Activated T-cell treated with anti-CD3 and anti-CD28 coated beads, Interleukin-2, amount 50 U/mL, for 72 hours (primary cell): ENCODE measurements around the gene COX10. TPM values are rescaled to one million over a fixed set of nuclear protein-coding genes. Genes with fewer than 3 reads are reported as not detected.
"Not testable (repeated sequence)": the region's sequence is repeated elsewhere in the genome, so short reads cannot be mapped to it uniquely, and the experiment has no call there.

Experiments
- ATAC-seq, 2 donors: fragments of 150-1000 bp; cut with Tn5 transposase; replicated peaks in 1 of 2; 2 replicates each; pipeline ENCODE4 v1.10.0; 2021; ENCODE audit warnings: moderate library complexity in 2 of 2, mild to moderate bottlenecking in 1 of 2
- DNase-seq, 2 donors: peaks; one replicate each; pipeline ENCODE4 v3.0.0; 2021 to 2022; ENCODE audit warnings: mixed read lengths in 1 of 2
- H3K27ac Mint-ChIP-seq: one replicate; pipeline ENCODE4 v1.8.0; 2022; ENCODE audit warnings: mild to moderate bottlenecking, moderate library complexity, mixed read lengths
- H3K27me3 Mint-ChIP-seq: one replicate; pipeline ENCODE4 v1.8.0; 2022; ENCODE audit warnings: low read depth, mixed read lengths
- H3K36me3 Mint-ChIP-seq, 2 donors: one replicate each; pipeline ENCODE4 v1.8.0; 2022; ENCODE audit warnings: mixed read lengths in 2 of 2, mild to moderate bottlenecking in 1 of 2; ENCODE audit not compliant: insufficient read depth in 2 of 2
- H3K4me1 Mint-ChIP-seq: one replicate; pipeline ENCODE4 v1.8.0; 2022; ENCODE audit warnings: low read depth, mixed read lengths
- H3K4me3 Mint-ChIP-seq, 2 donors: one replicate each; pipeline ENCODE4 v1.8.0; 2022; ENCODE audit warnings: mild to moderate bottlenecking in 2 of 2, mixed read lengths in 2 of 2, moderate library complexity in 2 of 2
- H3K9me3 Mint-ChIP-seq, 2 donors: one replicate each; pipeline ENCODE4 v1.8.0; 2022; ENCODE audit warnings: mixed read lengths in 2 of 2
- total RNA-seq, 2 donors: library from RNA; stranded (reverse); gene quantifications; one replicate each; pipeline ENCODE4 v1.2.3, GENCODE V29; 2022

COX10 gene
- total RNA-seq, 2 donors from 2014 or later = 30.7 to 31.5 TPM

DNA sequence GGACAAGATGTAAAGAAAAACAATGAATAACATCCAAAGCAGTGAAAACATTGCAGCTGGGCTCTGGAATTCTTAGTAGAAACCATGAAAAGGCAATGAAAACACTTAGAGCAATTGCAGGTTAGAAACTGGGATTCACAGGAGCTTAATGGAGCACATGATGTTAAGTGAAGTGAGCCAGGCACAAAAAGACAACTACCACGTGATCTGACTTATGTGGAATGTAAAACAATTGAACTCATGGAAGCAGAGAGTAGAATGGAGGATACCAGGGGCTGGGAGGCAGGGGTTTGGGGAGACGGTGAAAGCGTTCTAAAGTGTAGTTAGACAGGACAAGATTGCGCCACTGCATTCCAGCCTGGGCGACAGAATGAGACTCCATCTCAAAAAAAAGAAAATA is 170.0 kb downstream of the COX10 start:
- H3K4me1 Mint-ChIP-seq, H3K27ac Mint-ChIP-seq, DNase-seq, H3K36me3 Mint-ChIP-seq, H3K4me3 Mint-ChIP-seq, H3K27me3 Mint-ChIP-seq, ATAC-seq, H3K9me3 Mint-ChIP-seq: not testable (repeated sequence)

DNA sequence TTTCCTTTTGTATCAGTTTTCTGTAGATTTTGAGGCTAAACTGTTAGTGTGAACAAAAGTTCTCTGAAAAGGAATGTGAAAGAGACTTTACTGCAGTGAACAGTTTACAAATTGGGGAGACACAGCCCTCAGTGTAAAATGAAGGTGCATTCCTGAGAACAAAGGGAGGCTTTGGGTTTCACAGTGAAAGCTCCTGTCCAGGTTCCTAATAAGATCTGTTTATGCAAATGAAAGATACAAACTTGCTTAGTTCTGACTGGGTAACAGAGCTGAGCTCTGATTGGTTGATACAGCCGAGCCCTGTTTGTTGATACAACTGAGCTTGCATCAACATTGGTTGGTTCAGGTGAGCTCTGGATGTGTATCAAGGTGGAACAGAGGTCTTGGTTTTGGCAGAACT is 175.7 kb downstream of the COX10 start:
- ATAC-seq = no peak
- Mint-ChIP-seq H3K4me1 (no peaks in the 10 kb centered on the region), H3K9me3 (no peaks in the 10 kb centered on the region), H3K36me3 (no peaks in the 10 kb centered on the region), H3K27ac (no peak overlapping the region), H3K27me3 (no peaks in the 10 kb centered on the region), H3K4me3 (no peak overlapping the region)
- DNase-seq = no peak

DNA sequence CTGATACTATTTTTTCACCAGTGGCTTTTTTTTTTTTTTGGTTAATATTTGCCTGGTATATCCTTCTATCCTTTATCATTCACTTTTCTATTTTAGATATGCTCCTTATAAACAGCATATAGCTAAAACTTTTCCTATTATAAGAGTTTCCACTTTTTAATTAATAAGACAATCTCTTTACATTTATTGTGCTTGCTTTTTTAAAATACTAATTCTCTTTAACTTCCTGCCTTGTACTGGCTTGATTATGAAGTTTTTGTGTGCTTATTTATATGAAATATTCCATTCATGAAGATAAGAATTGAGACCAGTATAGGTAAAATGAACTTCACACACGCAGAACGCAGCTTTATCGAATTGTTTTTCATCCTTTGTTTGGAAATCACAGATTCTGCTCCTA is 176.3 kb downstream of the COX10 start:
- Mint-ChIP-seq H3K27ac (no peak overlapping the region), H3K4me3 (no peak overlapping the region), H3K36me3 (no peaks in the 10 kb centered on the region), H3K4me1 (no peaks in the 10 kb centered on the region), H3K9me3 (no peaks in the 10 kb centered on the region), H3K27me3 (no peaks in the 10 kb centered on the region)
- DNase-seq (no peak), ATAC-seq (no peak)

Other genes with a start within 250 kb of the COX10 start
- gene CDRT15, start 167.4 kb downstream of the COX10 start, total RNA-seq = not detected
- gene HS3ST3B1, start 231.6 kb downstream of the COX10 start, total RNA-seq = 10 to 100 TPM; 10.8 to 17.1 TPM